NOMO-1 treated with DMSO at 0.1 percent for 48 hours (cell line): Measurements from ENCODE around the gene UBAP2.

ENCODE experiments used
- DNase-seq: peaks from one replicate; lab custom pipeline; 2025; ENCODE audit not compliant: unreplicated experiment; lab: John Stamatoyannopoulos, UW

Gene UBAP2

GRCh38 chr9:33880211-33881089 lies 168.2 kb downstream of the UBAP2 start:
- no peak for DNase-seq

DNA sequence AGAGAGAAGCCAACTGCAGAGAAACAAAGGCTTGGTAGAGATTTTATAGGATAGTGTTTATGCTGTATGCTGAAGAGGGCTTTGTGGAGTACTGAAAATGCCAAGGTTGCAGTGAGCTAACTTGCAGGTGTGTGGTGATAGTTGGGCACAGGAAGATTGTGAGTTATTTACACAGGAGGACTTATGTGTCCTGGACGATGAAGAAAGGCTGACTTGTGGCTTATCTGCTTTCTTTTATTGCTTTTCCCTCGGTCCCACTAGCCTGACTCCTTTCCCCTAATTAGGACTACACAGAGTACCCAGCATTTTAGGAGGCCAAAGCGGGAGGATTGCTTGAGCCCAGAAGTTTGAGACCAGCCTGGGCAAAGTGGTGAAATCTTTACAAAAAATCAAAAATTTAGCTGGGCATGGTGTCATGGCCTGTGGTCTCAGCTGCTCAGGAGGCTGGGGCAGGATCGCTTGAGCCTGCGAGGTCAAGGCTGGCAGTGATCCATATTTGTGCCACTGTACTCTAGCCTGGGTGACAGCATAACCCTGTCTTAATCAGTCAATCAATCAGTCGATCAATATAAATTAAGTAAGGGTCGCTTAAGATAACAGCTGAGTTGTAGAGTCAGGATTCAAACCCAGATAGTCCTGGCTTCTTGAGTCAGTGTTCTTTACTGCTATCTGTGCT lies 169.9 kb downstream of the UBAP2 start:
- DNase-seq = no peak

- DNase-seq = no peak
Measured at GRCh38 chr9:33877727-33878489, 170.8 kb downstream of the UBAP2 start.
